Astrocyte (in vitro differentiated cells and primary cell): Measurements from ENCODE around the gene ZBTB7C. TPM values are rescaled to one million over a fixed set of nuclear protein-coding genes. Genes with fewer than 3 reads are reported as not detected.

Experiments
- DNase-seq: peaks from one replicate; pipeline ENCODE4 v3.0.0-alpha.2; 2010; ENCODE audit warnings: low read depth
- FAIRE-seq: peaks from 2 replicates; lab custom pipeline; 2011; peaks lifted over from hg19 to GRCh38; lab: Jason Lieb, UNC
- H2AFZ ChIP-seq: 2 replicates; pipeline ENCODE4 v1.6.0; 2012; ENCODE audit warnings: low read depth, low read length, inconsistent platforms
- H3K27ac ChIP-seq: 2 replicates; pipeline ENCODE4 v1.5.1; 2011; ENCODE audit warnings: low read depth, low read length, inconsistent platforms
- H3K27me3 ChIP-seq: 2 replicates; pipeline ENCODE4 v1.6.0; 2011; ENCODE audit warnings: low read length, inconsistent platforms; ENCODE audit not compliant: insufficient read depth
- H3K36me3 ChIP-seq: 2 replicates; pipeline ENCODE4 v1.5.1; 2011; ENCODE audit warnings: low read length, inconsistent platforms; ENCODE audit not compliant: insufficient read depth
- H3K4me1 ChIP-seq: 2 replicates; pipeline ENCODE4 v1.5.1; 2011; ENCODE audit warnings: low read length, inconsistent platforms; ENCODE audit not compliant: insufficient read depth
- H3K4me2 ChIP-seq: 2 replicates; pipeline ENCODE4 v1.6.0; 2012; ENCODE audit warnings: low read length, inconsistent platforms
- H3K4me3 ChIP-seq: 2 replicates; pipeline ENCODE4 v1.5.1; 2011; ENCODE audit warnings: low read depth, mild to moderate bottlenecking, low read length, inconsistent platforms; ENCODE audit not compliant: insufficient read depth
- H3K79me2 ChIP-seq: 2 replicates; pipeline ENCODE4 v1.6.0; 2012; ENCODE audit warnings: mild to moderate bottlenecking, low read length, inconsistent platforms; ENCODE audit not compliant: insufficient read depth
- H3K9ac ChIP-seq: 2 replicates; pipeline ENCODE4 v1.6.0; 2012; ENCODE audit warnings: mild to moderate bottlenecking, low read length, inconsistent platforms
- H3K9me3 ChIP-seq: 2 replicates; pipeline ENCODE4 v1.5.1; 2012; ENCODE audit warnings: low read depth, mild to moderate bottlenecking, low read length, inconsistent platforms; ENCODE audit not compliant: insufficient read depth
- H4K20me1 ChIP-seq: 2 replicates; pipeline ENCODE4 v1.6.0; 2012; ENCODE audit warnings: low read length, inconsistent platforms; ENCODE audit not compliant: insufficient read depth
- H3K27ac Mint-ChIP-seq: one replicate; pipeline ENCODE4 v1.8.0; 2021; ENCODE audit warnings: mild to moderate bottlenecking, mixed read lengths; ENCODE audit not compliant: unreplicated experiment
- H3K27me3 Mint-ChIP-seq: one replicate; pipeline ENCODE4 v1.8.0; 2021; ENCODE audit warnings: low read depth, mixed read lengths; ENCODE audit not compliant: unreplicated experiment
- H3K36me3 Mint-ChIP-seq: one replicate; pipeline ENCODE4 v1.8.0; 2021; ENCODE audit warnings: low read depth, mixed read lengths; ENCODE audit not compliant: unreplicated experiment
- H3K4me1 Mint-ChIP-seq: one replicate; pipeline ENCODE4 v1.8.0; 2021; ENCODE audit warnings: low read depth, mixed read lengths; ENCODE audit not compliant: unreplicated experiment
- H3K4me3 Mint-ChIP-seq: one replicate; pipeline ENCODE4 v1.8.0; 2021; ENCODE audit warnings: mild to moderate bottlenecking, moderate library complexity, mixed read lengths; ENCODE audit not compliant: unreplicated experiment
- H3K9me3 Mint-ChIP-seq: one replicate; pipeline ENCODE4 v1.8.0; 2021; ENCODE audit warnings: mild to moderate bottlenecking, mixed read lengths; ENCODE audit not compliant: unreplicated experiment
- EZH2 ChIP-seq: IDR thresholded peaks from 2 replicates; pipeline ENCODE4 v1.6.1; 2012; ENCODE audit warnings: mild to moderate bottlenecking, low read length, inconsistent platforms; ENCODE audit not compliant: insufficient read depth
- total RNA-seq: library from RNA; stranded (reverse); gene quantifications from 2 replicates; pipeline ENCODE4 v1.2.1, GENCODE V29; 2021
- TF ChIP-seq, protein P1 (sequence below): IDR thresholded peaks from 2 replicates; pipeline ENCODE4 v1.5.1; 2011; ENCODE audit warnings: low read depth, mild to moderate bottlenecking, inconsistent platforms, low read length, moderate library complexity; ENCODE audit not compliant: insufficient read depth

The ZBTB7C gene
- total RNA-seq, 1 donor from 2014 or later, result 1.0 TPM

- H3K4me1 Mint-ChIP-seq, result peaks cover 1% of the 10 kb centered on the region
- no peaks in the 10 kb centered on the region for H3K9me3 Mint-ChIP-seq
- peaks cover 1% of the 10 kb centered on the region for H3K36me3 Mint-ChIP-seq
- Histone ChIP-seq H3K9ac (no peak overlapping the region), H3K27ac (no peak overlapping the region), H2AFZ (no peak overlapping the region), H3K27me3 (no peaks in the 10 kb centered on the region), H3K36me3 (no peaks in the 10 kb centered on the region), H3K4me2 (no peak overlapping the region), H3K79me2 (no peaks in the 10 kb centered on the region), H3K9me3 (no peaks in the 10 kb centered on the region), H4K20me1 (no peaks in the 10 kb centered on the region), H3K4me1 (no peaks in the 10 kb centered on the region), H3K4me3 (no peak overlapping the region)
- H3K4me3 Mint-ChIP-seq, result no peak overlapping the region
- FAIRE-seq (no peak), DNase-seq (no peak)
- H3K27ac Mint-ChIP-seq, result no peak overlapping the region
- TF ChIP-seq EZH2, result no peak
- TF ChIP-seq, protein P1, sequence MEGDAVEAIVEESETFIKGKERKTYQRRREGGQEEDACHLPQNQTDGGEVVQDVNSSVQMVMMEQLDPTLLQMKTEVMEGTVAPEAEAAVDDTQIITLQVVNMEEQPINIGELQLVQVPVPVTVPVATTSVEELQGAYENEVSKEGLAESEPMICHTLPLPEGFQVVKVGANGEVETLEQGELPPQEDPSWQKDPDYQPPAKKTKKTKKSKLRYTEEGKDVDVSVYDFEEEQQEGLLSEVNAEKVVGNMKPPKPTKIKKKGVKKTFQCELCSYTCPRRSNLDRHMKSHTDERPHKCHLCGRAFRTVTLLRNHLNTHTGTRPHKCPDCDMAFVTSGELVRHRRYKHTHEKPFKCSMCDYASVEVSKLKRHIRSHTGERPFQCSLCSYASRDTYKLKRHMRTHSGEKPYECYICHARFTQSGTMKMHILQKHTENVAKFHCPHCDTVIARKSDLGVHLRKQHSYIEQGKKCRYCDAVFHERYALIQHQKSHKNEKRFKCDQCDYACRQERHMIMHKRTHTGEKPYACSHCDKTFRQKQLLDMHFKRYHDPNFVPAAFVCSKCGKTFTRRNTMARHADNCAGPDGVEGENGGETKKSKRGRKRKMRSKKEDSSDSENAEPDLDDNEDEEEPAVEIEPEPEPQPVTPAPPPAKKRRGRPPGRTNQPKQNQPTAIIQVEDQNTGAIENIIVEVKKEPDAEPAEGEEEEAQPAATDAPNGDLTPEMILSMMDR, result no peak
- H3K27me3 Mint-ChIP-seq, result peaks cover 37% of the 10 kb centered on the region
Observed at GRCh38 chr18:48085781-48086487, 323.2 kb downstream of the ZBTB7C start.

DNA sequence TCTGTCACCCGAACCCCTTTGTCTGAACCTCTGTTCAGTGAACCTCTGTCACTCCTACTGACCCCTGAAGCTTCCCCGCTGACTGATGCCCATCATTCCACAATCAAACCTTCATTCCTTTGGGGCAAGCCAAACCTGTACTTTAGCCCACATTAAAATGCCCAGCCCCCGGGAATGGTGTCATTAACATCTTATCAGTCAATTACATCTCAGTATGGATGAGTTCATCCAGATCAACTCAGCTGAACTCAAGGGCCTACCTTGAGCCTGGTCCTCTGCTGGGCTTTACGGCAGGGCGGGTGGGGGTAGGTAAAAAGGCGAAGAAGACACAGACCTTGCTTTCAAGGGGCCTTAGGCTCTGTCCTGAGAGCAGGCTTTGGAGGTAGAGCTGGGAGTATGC lies 324.3 kb downstream of the ZBTB7C start:
- FAIRE-seq, result no peak
- DNase-seq, result no peak
- Histone ChIP-seq H3K4me2 (no peak overlapping the region), H3K27me3 (no peaks in the 10 kb centered on the region), H3K4me1 (no peaks in the 10 kb centered on the region), H2AFZ (no peak overlapping the region), H3K36me3 (no peaks in the 10 kb centered on the region), H3K4me3 (no peak overlapping the region), H3K9ac (no peak overlapping the region), H3K27ac (no peak overlapping the region), H3K9me3 (no peaks in the 10 kb centered on the region), H4K20me1 (no peaks in the 10 kb centered on the region), H3K79me2 (no peaks in the 10 kb centered on the region)
- Mint-ChIP-seq H3K27ac (no peak overlapping the region), H3K4me3 (no peak overlapping the region), H3K9me3 (no peaks in the 10 kb centered on the region), H3K36me3 (no peaks in the 10 kb centered on the region), H3K27me3 (peaks cover 46% of the 10 kb centered on the region), H3K4me1 (peaks cover 1% of the 10 kb centered on the region)
- TF ChIP-seq EZH2, result no peak

GRCh38 chr18:48084041-48084757 lies 325.0 kb downstream of the ZBTB7C start:
- Histone ChIP-seq H3K9me3 (no peaks in the 10 kb centered on the region), H3K9ac (no peak overlapping the region), H3K4me3 (no peak overlapping the region), H3K4me1 (no peaks in the 10 kb centered on the region), H3K36me3 (no peaks in the 10 kb centered on the region), H3K4me2 (no peak overlapping the region), H3K79me2 (no peaks in the 10 kb centered on the region), H4K20me1 (no peaks in the 10 kb centered on the region), H2AFZ (no peak overlapping the region), H3K27me3 (no peaks in the 10 kb centered on the region), H3K27ac (no peak overlapping the region)
- H3K4me3 Mint-ChIP-seq, result no peak overlapping the region
- no peaks in the 10 kb centered on the region for H3K36me3 Mint-ChIP-seq
- peaks cover 1% of the 10 kb centered on the region for H3K4me1 Mint-ChIP-seq
- DNase-seq (no peak), FAIRE-seq (no peak)
- no peaks in the 10 kb centered on the region for H3K9me3 Mint-ChIP-seq
- TF ChIP-seq EZH2, result no peak
- TF ChIP-seq, protein P1, result no peak
- H3K27me3 Mint-ChIP-seq, result peaks cover 44% of the 10 kb centered on the region
- no peak overlapping the region for H3K27ac Mint-ChIP-seq
